ENCODE data around the gene CCDC142.

Gene CCDC142

DNA sequence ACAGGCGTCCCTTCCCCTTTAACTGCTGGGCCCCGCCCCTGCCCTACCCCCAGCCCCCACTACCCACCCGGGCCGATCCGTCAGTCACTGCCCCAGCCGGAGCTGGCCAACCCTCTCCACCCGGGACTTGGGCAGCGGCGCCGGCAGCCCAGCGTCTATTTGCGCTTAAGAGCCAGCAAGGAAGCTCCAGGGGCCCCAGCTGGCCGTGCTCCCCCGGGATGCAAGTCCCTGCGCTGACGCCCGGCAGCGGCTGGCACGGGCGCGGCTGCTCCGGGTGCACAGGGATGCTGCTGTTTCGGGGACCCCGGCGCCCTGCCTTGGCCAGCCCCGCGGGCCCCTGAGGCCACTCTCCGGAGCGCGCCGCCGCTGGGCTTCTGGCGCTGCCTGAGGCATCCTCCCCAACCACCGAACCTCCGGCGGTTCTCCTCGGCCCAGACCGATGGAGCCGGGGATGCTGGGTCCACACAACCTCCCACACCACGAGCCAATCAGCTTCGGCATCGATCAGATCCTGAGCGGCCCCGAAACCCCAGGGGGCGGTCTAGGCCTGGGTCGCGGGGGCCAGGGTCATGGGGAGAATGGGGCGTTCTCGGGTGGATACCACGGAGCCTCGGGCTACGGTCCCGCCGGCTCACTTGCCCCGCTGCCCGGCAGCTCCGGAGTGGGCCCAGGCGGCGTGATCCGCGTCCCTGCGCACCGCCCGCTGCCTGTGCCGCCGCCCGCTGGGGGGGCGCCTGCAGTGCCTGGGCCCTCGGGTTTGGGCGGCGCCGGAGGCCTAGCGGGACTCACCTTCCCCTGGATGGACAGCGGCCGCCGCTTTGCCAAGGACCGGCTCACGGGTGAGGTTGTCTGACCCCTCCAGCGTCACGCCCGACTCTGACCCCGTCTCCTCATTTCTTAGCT lies 31.8 kb upstream of the CCDC142 start, which contains the start of gene TLX2:
TSS of gene TLX2 (plus strand) at position 83 of the 903 bp plus-strand sequence. CDS start at position 440, 357 bp downstream.
- Histone ChIP-seq H3K9me2 (replicated peaks; ENCODE audit: insufficient read depth, low read length) (no peaks in the 10 kb centered on the region), H3K9ac (ENCODE audit: low read length) (no peak within 1 kb of the TSS), H3K36me3 (replicated peaks; ENCODE audit: insufficient read depth, low read length) (no peaks in the 10 kb centered on the region), H3K79me2 (ENCODE audit: low read length) (no peaks in the 10 kb centered on the region), H3K4me2 (ENCODE audit: low read depth, low read length) (peak within 1 kb of the TSS; percentile 39), H3K4me3 (ENCODE audit: low read length) (peak within 1 kb of the TSS; percentile 10; the same call in 1 of the 2 replicates), H4K20me1 (ENCODE audit: insufficient read depth, low read length) (no peaks in the 10 kb centered on the region), H3K9me3 (replicated peaks; ENCODE audit: insufficient read depth, low read length) (no peaks in the 10 kb centered on the region), H3K27ac (ENCODE audit: low read length) (no peak within 1 kb of the TSS), H3F3A (ENCODE audit: insufficient read depth, low read length) (no peaks in the 10 kb centered on the region), H3K4me1 (ENCODE audit: low read length) (peaks cover 4% of the 10 kb centered on the region; the same call in 1 of the 2 replicates), H2AFZ (ENCODE audit: low read length) (0 out of 2 replicates have a peak within 1 kb of the TSS, but pooled peaks have one; percentile 31), H3K27me3 (replicated peaks; ENCODE audit: insufficient read depth, low read length) (peaks cover 83% of the 10 kb centered on the region)
- TF ChIP-seq EZH2 (optimal IDR thresholded peaks at IDR 0.05; ENCODE audit: low read depth, low read length) = no peak
- TF ChIP-seq EZH2phosphoT487 (IDR thresholded peaks at IDR 0.05; ENCODE audit: low read length) = no peak
- TF ChIP-seq, protein P1, sequence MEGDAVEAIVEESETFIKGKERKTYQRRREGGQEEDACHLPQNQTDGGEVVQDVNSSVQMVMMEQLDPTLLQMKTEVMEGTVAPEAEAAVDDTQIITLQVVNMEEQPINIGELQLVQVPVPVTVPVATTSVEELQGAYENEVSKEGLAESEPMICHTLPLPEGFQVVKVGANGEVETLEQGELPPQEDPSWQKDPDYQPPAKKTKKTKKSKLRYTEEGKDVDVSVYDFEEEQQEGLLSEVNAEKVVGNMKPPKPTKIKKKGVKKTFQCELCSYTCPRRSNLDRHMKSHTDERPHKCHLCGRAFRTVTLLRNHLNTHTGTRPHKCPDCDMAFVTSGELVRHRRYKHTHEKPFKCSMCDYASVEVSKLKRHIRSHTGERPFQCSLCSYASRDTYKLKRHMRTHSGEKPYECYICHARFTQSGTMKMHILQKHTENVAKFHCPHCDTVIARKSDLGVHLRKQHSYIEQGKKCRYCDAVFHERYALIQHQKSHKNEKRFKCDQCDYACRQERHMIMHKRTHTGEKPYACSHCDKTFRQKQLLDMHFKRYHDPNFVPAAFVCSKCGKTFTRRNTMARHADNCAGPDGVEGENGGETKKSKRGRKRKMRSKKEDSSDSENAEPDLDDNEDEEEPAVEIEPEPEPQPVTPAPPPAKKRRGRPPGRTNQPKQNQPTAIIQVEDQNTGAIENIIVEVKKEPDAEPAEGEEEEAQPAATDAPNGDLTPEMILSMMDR (IDR thresholded peaks at IDR 0.05; ENCODE audit: low read length) = no peak
- DNase-seq = no peak

GRCh38 chr2:74513605-74514367 lies 31.0 kb upstream of the CCDC142 start:
- H3K4me1 ChIP-seq (ENCODE audit: low read length) = peaks cover 4% of the 10 kb centered on the region; the same call in 1 of the 2 replicates
- DNase-seq = no peak
- peak overlapping the region; percentile 39 for H3K4me2 ChIP-seq (ENCODE audit: low read depth, low read length)
- H3K9me2 ChIP-seq (replicated peaks; ENCODE audit: insufficient read depth, low read length) = no peaks in the 10 kb centered on the region
- no peaks in the 10 kb centered on the region for H4K20me1 ChIP-seq (ENCODE audit: insufficient read depth, low read length)
- TF ChIP-seq, protein P1 (IDR thresholded peaks at IDR 0.05; ENCODE audit: low read length) = no peak
- TF ChIP-seq EZH2 (optimal IDR thresholded peaks at IDR 0.05; ENCODE audit: low read depth, low read length) (peak; percentile 25), EZH2phosphoT487 (IDR thresholded peaks at IDR 0.05; ENCODE audit: low read length) (0 out of 2 replicates have a peak, but pooled peaks have one; percentile 30)
- H3K27me3 ChIP-seq (replicated peaks; ENCODE audit: insufficient read depth, low read length) = peaks cover 74% of the 10 kb centered on the region
- H3K36me3 ChIP-seq (replicated peaks; ENCODE audit: insufficient read depth, low read length) = no peaks in the 10 kb centered on the region
- no peak overlapping the region for H3K27ac ChIP-seq (ENCODE audit: low read length)
- H3K4me3 ChIP-seq (ENCODE audit: low read length) = 0 out of 2 replicates have a peak overlapping the region, but pooled peaks have one; percentile 10
- H3K9ac ChIP-seq (ENCODE audit: low read length) = no peak overlapping the region
- no peaks in the 10 kb centered on the region for H3F3A ChIP-seq (ENCODE audit: insufficient read depth, low read length)
- H3K9me3 ChIP-seq (replicated peaks; ENCODE audit: insufficient read depth, low read length) = no peaks in the 10 kb centered on the region
- 0 out of 2 replicates have a peak overlapping the region, but pooled peaks have one; percentile 31 for H2AFZ ChIP-seq (ENCODE audit: low read length)
- H3K79me2 ChIP-seq (ENCODE audit: low read length) = no peaks in the 10 kb centered on the region

DNA sequence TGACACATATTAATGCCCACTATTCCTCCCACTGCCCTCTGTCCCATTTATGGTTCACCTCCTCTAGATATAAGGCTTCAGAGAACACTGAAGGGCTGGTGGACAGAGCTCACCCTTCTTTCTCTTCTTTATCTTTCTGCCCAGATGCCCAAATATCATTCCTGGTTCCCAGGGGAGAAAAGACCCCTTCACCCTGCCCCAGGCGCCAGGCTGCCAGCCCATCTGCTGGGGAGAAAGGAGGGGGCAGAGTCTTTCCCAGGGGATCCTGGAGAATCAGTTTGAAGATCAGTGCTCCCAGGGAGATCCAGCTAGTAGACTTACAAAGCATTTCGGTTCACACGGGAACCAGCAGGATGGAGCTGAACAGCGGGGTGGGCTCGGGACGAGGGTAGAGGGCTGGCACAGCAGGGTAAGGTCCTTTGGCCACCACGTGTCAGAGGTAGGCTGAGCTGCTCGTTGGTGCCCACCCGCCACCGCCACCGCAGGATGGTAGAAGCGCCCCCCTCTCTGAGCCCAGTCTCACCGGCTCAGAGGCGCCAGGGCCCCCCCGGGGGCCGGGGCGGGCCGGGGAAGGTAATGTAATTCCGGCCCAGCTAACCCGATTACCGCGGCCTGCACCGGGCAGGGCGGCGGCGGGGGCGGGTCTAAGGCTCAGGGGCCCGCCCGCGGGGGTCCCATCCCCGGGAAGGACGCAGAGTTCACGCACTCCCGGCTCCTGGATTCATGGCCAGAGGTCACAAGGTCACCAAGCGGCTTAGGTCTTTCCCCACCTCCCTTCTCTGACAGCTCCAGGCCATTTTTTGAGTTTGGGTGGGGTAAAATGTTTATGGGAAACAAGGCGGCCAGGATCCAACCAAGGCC lies 30.2 kb upstream of the CCDC142 start:
- Histone ChIP-seq H3K9me3 (replicated peaks; ENCODE audit: insufficient read depth, low read length) (no peaks in the 10 kb centered on the region), H3K79me2 (ENCODE audit: low read length) (no peaks in the 10 kb centered on the region), H3F3A (ENCODE audit: insufficient read depth, low read length) (no peaks in the 10 kb centered on the region), H3K9ac (ENCODE audit: low read length) (no peak overlapping the region), H4K20me1 (ENCODE audit: insufficient read depth, low read length) (no peaks in the 10 kb centered on the region), H3K9me2 (replicated peaks; ENCODE audit: insufficient read depth, low read length) (no peaks in the 10 kb centered on the region), H3K4me2 (ENCODE audit: low read depth, low read length) (no peak overlapping the region), H3K4me3 (ENCODE audit: low read length) (no peak overlapping the region), H3K27me3 (replicated peaks; ENCODE audit: insufficient read depth, low read length) (peaks cover 66% of the 10 kb centered on the region), H3K27ac (ENCODE audit: low read length) (no peak overlapping the region), H3K36me3 (replicated peaks; ENCODE audit: insufficient read depth, low read length) (no peaks in the 10 kb centered on the region), H3K4me1 (ENCODE audit: low read length) (peaks cover 8% of the 10 kb centered on the region), H2AFZ (ENCODE audit: low read length) (no peak overlapping the region)
- no peak for TF ChIP-seq EZH2phosphoT487 (IDR thresholded peaks at IDR 0.05; ENCODE audit: low read length)
- no peak for TF ChIP-seq EZH2 (optimal IDR thresholded peaks at IDR 0.05; ENCODE audit: low read depth, low read length)
- TF ChIP-seq, protein P1 (IDR thresholded peaks at IDR 0.05; ENCODE audit: low read length) = no peak
- no peak for DNase-seq

Measured in MM.1S (cell line).